ENCODE measurements around the gene LEKR1.

GRCh38 chr3:156975721-156976120, 149.6 kb downstream of the LEKR1 start:
- TF ChIP-seq EZH2 (IDR thresholded peaks at IDR 0.05; ENCODE audit: borderline replicate concordance, insufficient read depth, low read depth, low read length, poor library complexity, severe bottlenecking) (no peak), CTCF (IDR thresholded peaks at IDR 0.05) (no peak)
